Anterior cingulate cortex (tissue), 58 donors: ENCODE data around the gene THOC2.
"Not testable (repeated sequence)": the region's sequence is repeated elsewhere in the genome, so short reads cannot be mapped to it uniquely, and the experiment has no call there.

Experiments used
- DNase-seq, 58 donors: peaks; one replicate each; lab custom pipeline; 2025; lab: John Stamatoyannopoulos, UW

The THOC2 gene

GRCh38 chrX:123682186-123682585, 50.7 kb downstream of the THOC2 start:
- no peak for DNase-seq

- DNase-seq: not testable (repeated sequence)
Observed at GRCh38 chrX:123679733-123680460, 53.0 kb downstream of the THOC2 start.

- no peak for DNase-seq
Observed at GRCh38 chrX:123675154-123675553, 57.7 kb downstream of the THOC2 start.

GRCh38 chrX:123673813-123674212, 59.0 kb downstream of the THOC2 start:
- DNase-seq: no peak

- DNase-seq: no peak
Observed at GRCh38 chrX:123665197-123665596, 67.7 kb downstream of the THOC2 start.

GRCh38 chrX:123664467-123665167, 68.2 kb downstream of the THOC2 start:
- DNase-seq: not testable (repeated sequence)

- not testable (repeated sequence) for DNase-seq
Observed at GRCh38 chrX:123663720-123664119, 69.1 kb downstream of the THOC2 start.

GRCh38 chrX:123656507-123656906, 76.3 kb downstream of the THOC2 start:
- not testable (repeated sequence) for DNase-seq

GRCh38 chrX:123648811-123649181, 84.1 kb downstream of the THOC2 start:
- not testable (repeated sequence) for DNase-seq

- DNase-seq: peak in 4 of 58 donors; percentile 0 to 3 (median 2)
Observed at GRCh38 chrX:123648028-123648810, 84.6 kb downstream of the THOC2 start.

- no peak for DNase-seq
Observed at GRCh38 chrX:123647244-123647643, 85.6 kb downstream of the THOC2 start.

- DNase-seq: no peak
Observed at GRCh38 chrX:123629502-123629901, 103.3 kb downstream of the THOC2 start.

- DNase-seq: no peak
Observed at GRCh38 chrX:123626962-123627361, 105.9 kb downstream of the THOC2 start.

GRCh38 chrX:123625952-123626351, 106.9 kb downstream of the THOC2 start:
- DNase-seq: no peak

- no peak for DNase-seq
Observed at GRCh38 chrX:123625477-123625876, 107.4 kb downstream of the THOC2 start.

- no peak for DNase-seq
Observed at GRCh38 chrX:123617007-123617406, 115.8 kb downstream of the THOC2 start.

- DNase-seq: no peak
Observed at GRCh38 chrX:123610915-123611314, 121.9 kb downstream of the THOC2 start.

GRCh38 chrX:123607806-123608205, 125.0 kb downstream of the THOC2 start:
- no peak for DNase-seq

GRCh38 chrX:123607270-123607669, 125.6 kb downstream of the THOC2 start:
- DNase-seq: no peak

- DNase-seq: no peak
Observed at GRCh38 chrX:123603491-123603890, 129.4 kb downstream of the THOC2 start.

GRCh38 chrX:123601437-123601836, 131.4 kb downstream of the THOC2 start:
- no peak for DNase-seq
